Skeletal muscle tissue (tissue), 4 donors: Measurements from ENCODE around the gene ITFG1. TPM values are rescaled to one million over a fixed set of nuclear protein-coding genes. Genes with fewer than 3 reads are reported as not detected.
A peak's percentile ranks its signal among the peaks of the same experiment; 100 is the strongest.
"Not testable (repeated sequence)": the region's sequence is repeated elsewhere in the genome, so short reads cannot be mapped to it uniquely, and the experiment has no call there.

Experiments used
- H3K27ac ChIP-seq: one replicate; pipeline ENCODE4 v1.7.0; 2013; ENCODE audit warnings: mild to moderate bottlenecking, low read depth, low read length, inconsistent platforms
- H3K27me3 ChIP-seq, 3 donors: one replicate each; pipeline ENCODE4 v1.7.0; 2013; ENCODE audit warnings: low read length in 3 of 3; ENCODE audit not compliant: control insufficient read depth in 3 of 3, insufficient read depth in 3 of 3
- H3K36me3 ChIP-seq, 3 donors: one replicate each; pipeline ENCODE4 v1.7.0; 2013; ENCODE audit warnings: low read length in 3 of 3; ENCODE audit not compliant: control insufficient read depth in 3 of 3, insufficient read depth in 3 of 3
- H3K4me1 ChIP-seq, 3 donors: one replicate each; pipeline ENCODE4 v1.7.0; 2013; ENCODE audit warnings: low read length in 3 of 3, mild to moderate bottlenecking in 3 of 3; ENCODE audit not compliant: control insufficient read depth in 3 of 3, insufficient read depth in 3 of 3
- H3K4me3 ChIP-seq, 3 donors: one replicate each; pipeline ENCODE4 v1.7.0; 2013; ENCODE audit warnings: low read length in 3 of 3
- H3K9ac ChIP-seq, 3 donors: one replicate each; pipeline ENCODE4 v1.7.0; 2013; ENCODE audit warnings: low read length in 3 of 3, mild to moderate bottlenecking in 3 of 3, moderate library complexity in 2 of 3, low read depth in 1 of 3
- H3K9me3 ChIP-seq, 3 donors: one replicate each; pipeline ENCODE4 v1.7.0; 2013; ENCODE audit warnings: low read length in 3 of 3; ENCODE audit not compliant: control insufficient read depth in 3 of 3
- total RNA-seq: library from RNA; depleted of rRNA; stranded (reverse); fragments of >200 nt; gene quantifications from one replicate; pipeline ENCODE4 v1.2.3, GENCODE V29; 2014
- donor health status: Osteomylitis.

Gene ITFG1
- total RNA-seq, 1 donor from 2014 or later, result 89.2 TPM

- no peak overlapping the region for H3K27ac ChIP-seq
- peak overlapping the region in 1 of 3 donors; percentile 4 for H3K4me3 ChIP-seq
- H3K9ac ChIP-seq, result peak overlapping the region in 1 of 3 donors; percentile 55
- H3K36me3 ChIP-seq, result peaks cover 0 to 2% (median 2%) of the 10 kb centered on the region in 3 donors
- H3K9me3 ChIP-seq, result no peaks in the 10 kb centered on the region
- no peaks in the 10 kb centered on the region for H3K27me3 ChIP-seq
- H3K4me1 ChIP-seq, result peaks cover 37 to 43% (median 37%) of the 10 kb centered on the region in 3 donors
These were observed 3.1 kb upstream of the ITFG1 start for GRCh38 chr16:47463771-47464624.

GRCh38 chr16:47461598-47462266 lies 869 bp upstream of the ITFG1 start:
- H3K27me3 ChIP-seq, result no peaks in the 10 kb centered on the region
- H3K36me3 ChIP-seq, result peaks cover 0 to 10% (median 2%) of the 10 kb centered on the region in 3 donors
- peak overlapping the region; percentile 96 for H3K27ac ChIP-seq
- peak overlapping the region; percentile 96 to 97 (median 96) for H3K9ac ChIP-seq
- peak overlapping the region; percentile 95 to 99 (median 98) for H3K4me3 ChIP-seq
- H3K9me3 ChIP-seq, result no peaks in the 10 kb centered on the region
- H3K4me1 ChIP-seq, result peaks cover 29 to 42% (median 33%) of the 10 kb centered on the region in 3 donors

GRCh38 chr16:47460359-47460710 lies 528 bp downstream of the ITFG1 start:
- Histone ChIP-seq H3K9me3 (no peaks in the 10 kb centered on the region), H3K27ac (peak overlapping the region; percentile 96), H3K9ac (peak overlapping the region; percentile 96 to 97 (median 96)), H3K4me3 (peak overlapping the region; percentile 95 to 99 (median 98)), H3K4me1 (peaks cover 29 to 42% (median 33%) of the 10 kb centered on the region in 3 donors), H3K27me3 (no peaks in the 10 kb centered on the region), H3K36me3 (peaks cover 0 to 11% (median 2%) of the 10 kb centered on the region in 3 donors)

GRCh38 chr16:47459603-47460002 lies 1.3 kb downstream of the ITFG1 start:
- H3K4me1 ChIP-seq, result peaks cover 27 to 41% (median 32%) of the 10 kb centered on the region in 3 donors
- peak overlapping the region; percentile 95 to 99 (median 98) for H3K4me3 ChIP-seq
- no peaks in the 10 kb centered on the region for H3K27me3 ChIP-seq
- peaks cover 2 to 14% (median 3%) of the 10 kb centered on the region in 3 donors for H3K36me3 ChIP-seq
- no peaks in the 10 kb centered on the region for H3K9me3 ChIP-seq
- no peak overlapping the region for H3K27ac ChIP-seq
- H3K9ac ChIP-seq, result peak overlapping the region; percentile 96 to 97 (median 96)

GRCh38 chr16:47458331-47458730 lies 2.5 kb downstream of the ITFG1 start:
- Histone ChIP-seq H3K27ac (no peak overlapping the region), H3K9me3 (no peaks in the 10 kb centered on the region)

GRCh38 chr16:47449788-47450187 lies 11.1 kb downstream of the ITFG1 start:
- Histone ChIP-seq H3K9ac (no peak overlapping the region), H3K4me1 (no peaks in the 10 kb centered on the region), H3K36me3 (peaks cover 5 to 33% (median 23%) of the 10 kb centered on the region in 3 donors), H3K27me3 (no peaks in the 10 kb centered on the region), H3K27ac (no peak overlapping the region), H3K4me3 (no peak overlapping the region), H3K9me3 (no peaks in the 10 kb centered on the region)

More at GRCh38 chr16:47458331-47458730, 2.5 kb downstream of the ITFG1 start:
- Histone ChIP-seq H3K4me3 (no peak overlapping the region), H3K27me3 (no peaks in the 10 kb centered on the region), H3K36me3 (peaks cover 2 to 15% (median 11%) of the 10 kb centered on the region in 3 donors), H3K4me1 (peaks cover 15 to 30% (median 20%) of the 10 kb centered on the region in 3 donors), H3K9ac (no peak overlapping the region)

GRCh38 chr16:47448830-47449575 lies 11.9 kb downstream of the ITFG1 start:
- peaks cover 5 to 32% (median 22%) of the 10 kb centered on the region in 3 donors for H3K36me3 ChIP-seq

GRCh38 chr16:47446431-47446830 lies 14.4 kb downstream of the ITFG1 start:
- Histone ChIP-seq H3K9ac (no peak overlapping the region), H3K9me3 (no peaks in the 10 kb centered on the region), H3K36me3 (peaks cover under 1 to 11% (median 9%) of the 10 kb centered on the region in 3 donors), H3K27me3 (no peaks in the 10 kb centered on the region), H3K27ac (no peak overlapping the region), H3K4me1 (no peaks in the 10 kb centered on the region), H3K4me3 (no peak overlapping the region)

More at GRCh38 chr16:47448830-47449575, 11.9 kb downstream of the ITFG1 start:
- Histone ChIP-seq H3K27me3 (no peaks in the 10 kb centered on the region), H3K4me1 (no peaks in the 10 kb centered on the region), H3K4me3 (no peak overlapping the region), H3K9me3 (no peaks in the 10 kb centered on the region), H3K27ac (no peak overlapping the region), H3K9ac (no peak overlapping the region)

- not testable (repeated sequence) for H3K4me1 ChIP-seq, H3K27me3 ChIP-seq, H3K9me3 ChIP-seq, H3K4me3 ChIP-seq, H3K36me3 ChIP-seq, H3K27ac ChIP-seq, H3K9ac ChIP-seq
These were observed 18.0 kb downstream of the ITFG1 start for GRCh38 chr16:47442884-47443283.
